Keratinocyte (primary cell): ENCODE results near the gene RHCE. TPM values are rescaled to one million over a fixed set of nuclear protein-coding genes. Genes with fewer than 3 reads are reported as not detected.

Experiments
- DNase-seq: peaks from one replicate; pipeline ENCODE4 v3.0.0-alpha.2; 2011; ENCODE audit warnings: low read depth, missing footprints, low spot score
- FAIRE-seq: peaks from 2 replicates; lab custom pipeline; 2011; peaks lifted over from hg19 to GRCh38; lab: Jason Lieb, UNC
- H2AFZ ChIP-seq: 2 replicates; pipeline ENCODE4 v1.6.0; 2012; ENCODE audit warnings: low read length, control low read depth, inconsistent platforms; ENCODE audit not compliant: control insufficient read depth
- H3K27ac ChIP-seq: 2 replicates; pipeline ENCODE4 v1.5.1; 2011; ENCODE audit warnings: low read length; ENCODE audit not compliant: control insufficient read depth, insufficient read depth
- H3K27me3 ChIP-seq: 3 replicates; pipeline ENCODE4 v1.6.0; 2011; ENCODE audit warnings: low read length; ENCODE audit not compliant: control insufficient read depth, insufficient read depth; ENCODE audit errors: extremely low read depth
- H3K36me3 ChIP-seq, 2 experiments: 2 replicates in 1 of 2; 3 replicates in 1 of 2; pipeline ENCODE4 v1.5.1; 2011; ENCODE audit warnings: low read length in 2 of 2, mild to moderate bottlenecking in 1 of 2; ENCODE audit not compliant: control insufficient read depth in 2 of 2, insufficient read depth in 2 of 2; ENCODE audit errors: extremely low read depth in 1 of 2
- H3K4me1 ChIP-seq: 3 replicates; pipeline ENCODE4 v1.5.1; 2011; ENCODE audit warnings: low read length; ENCODE audit not compliant: control insufficient read depth, insufficient read depth; ENCODE audit errors: extremely low read depth
- H3K4me2 ChIP-seq: 3 replicates; pipeline ENCODE4 v1.6.0; 2011; ENCODE audit warnings: low read depth, low read length; ENCODE audit not compliant: control insufficient read depth, insufficient read depth; ENCODE audit errors: extremely low read depth
- H3K4me3 ChIP-seq, 3 experiments: fragments of 200-600 bp in 1 of 3; sonication (generic) in 1 of 3; 2 replicates in 2 of 3; 3 replicates in 1 of 3; pipeline ENCODE4 v1.5.1; 2011 to 2016; ENCODE audit warnings: low read length in 3 of 3, mild to moderate bottlenecking in 3 of 3, control low read depth in 2 of 3, inconsistent platforms in 1 of 3, low read depth in 1 of 3, mixed read lengths in 1 of 3, mixed run types in 1 of 3, moderate library complexity in 1 of 3; ENCODE audit not compliant: control insufficient read depth in 2 of 3, insufficient read depth in 2 of 3; ENCODE audit errors: extremely low read depth in 1 of 3
- H3K79me2 ChIP-seq: 2 replicates; pipeline ENCODE4 v1.6.0; 2012; ENCODE audit warnings: low read length; ENCODE audit not compliant: control insufficient read depth, insufficient read depth
- H3K9ac ChIP-seq: 3 replicates; pipeline ENCODE4 v1.6.0; 2011; ENCODE audit warnings: low read length; ENCODE audit not compliant: control insufficient read depth, insufficient read depth; ENCODE audit errors: extremely low read depth
- H3K9me1 ChIP-seq: 3 replicates; pipeline ENCODE4 v1.6.0; 2011; ENCODE audit warnings: low read length; ENCODE audit not compliant: control insufficient read depth, insufficient read depth; ENCODE audit errors: extremely low read depth
- H3K9me3 ChIP-seq: 2 replicates; pipeline ENCODE4 v1.5.1; 2012; ENCODE audit warnings: low read depth, low read length; ENCODE audit not compliant: control insufficient read depth
- H4K20me1 ChIP-seq: 3 replicates; pipeline ENCODE4 v1.6.0; 2011; ENCODE audit warnings: low read length; ENCODE audit not compliant: control insufficient read depth, insufficient read depth; ENCODE audit errors: extremely low read depth
- CTCF ChIP-seq, 3 experiments: IDR thresholded peaks in 1 of 3; conservative IDR thresholded peaks in 1 of 3; optimal IDR thresholded peaks in 1 of 3; 2 replicates in 2 of 3; 3 replicates in 1 of 3; pipeline versions ENCODE3 to v1.5.1; 2011; ENCODE audit warnings: low read length in 3 of 3, mild to moderate bottlenecking in 3 of 3, moderate library complexity in 2 of 3, control low read depth in 1 of 3, inconsistent platforms in 1 of 3; ENCODE audit not compliant: insufficient read depth in 2 of 3; ENCODE audit errors: extremely low read depth in 1 of 3
- EZH2 ChIP-seq: IDR thresholded peaks from one replicate; pipeline ENCODE4 v1.6.1; 2012; ENCODE audit warnings: inconsistent platforms, mild to moderate bottlenecking, low read length, moderate library complexity
- dilution Hi-C: fragments of 300-500 bp; cut with MboI; formaldehyde crosslinking; loops from one replicate; pipeline ENCODE4 v1.7.0; 2020; ENCODE audit warnings: low sequenced_read_pairs; ENCODE audit not compliant: extremely low pct_ligation_motif_present
- polyA plus RNA-seq, 5 experiments: library from polyadenylated mRNA; depleted of rRNA in 3 of 5; stranded (reverse) in 3 of 5; stranded (forward) in 1 of 5; unstranded in 1 of 5; fragments of >200 nt; gene quantifications; 1 replicate in 1 of 5; 2 replicates in 3 of 5; 3 replicates in 1 of 5; pipeline versions ENCODE4 v1.2.1 to v1.2.3, GENCODE V29; 2011 to 2012; ENCODE audit warnings: missing spikeins in 2 of 5, low read depth in 1 of 5, low replicate concordance in 1 of 5

Gene RHCE
- polyA plus RNA-seq, 1 donor (not counting 4 experiments of a cell fraction or from before 2014, with no cell fraction given): 0.20 TPM

DNA sequence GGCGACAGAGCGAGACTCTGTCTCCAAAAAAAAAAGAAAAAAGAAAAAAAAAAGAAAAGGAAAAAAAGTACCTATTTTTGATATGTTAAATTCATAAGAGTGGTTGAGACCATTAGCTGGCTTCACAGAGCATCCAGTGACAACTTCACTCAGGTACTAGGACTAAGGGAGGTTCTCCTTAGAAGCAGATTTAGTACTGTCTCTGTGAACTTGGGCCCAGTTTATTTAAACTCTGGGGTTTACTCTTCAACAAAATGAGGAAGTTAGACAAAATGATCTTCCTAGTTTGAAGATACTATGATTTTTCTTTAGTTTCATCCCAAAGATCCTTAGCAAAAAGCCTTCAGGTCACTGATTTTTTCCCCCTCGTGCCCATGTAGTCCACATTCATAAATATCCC is 31.3 kb upstream of the RHCE start:
- Histone ChIP-seq H3K79me2 (no peaks in the 10 kb centered on the region), H3K27ac (no peak overlapping the region), H3K4me3 (no peak overlapping the region), H3K9ac (no peak overlapping the region), H3K4me2 (no peak overlapping the region), H3K9me3 (no peaks in the 10 kb centered on the region), H4K20me1 (no peaks in the 10 kb centered on the region), H3K9me1 (no peaks in the 10 kb centered on the region), H3K4me1 (no peaks in the 10 kb centered on the region), H3K36me3 (peaks cover 0 to 8% of the 10 kb centered on the region in 2 experiments), H3K27me3 (no peaks in the 10 kb centered on the region), H2AFZ (no peak overlapping the region)
- no peak for FAIRE-seq
- TF ChIP-seq EZH2 (no peak), CTCF (optimal IDR thresholded peaks at IDR 0.05 in 1 of 3, IDR thresholded peaks at IDR 0.05 in 1 of 3, conservative IDR thresholded peaks at IDR 0.05 in 1 of 3; ENCODE audit: extremely low read depth in 1 of 3, insufficient read depth in 2 of 3, low read length in 3 of 3) (no peak)
- dilution Hi-C loops: no loop called here
- no peak for DNase-seq

GRCh38 chr1:25450891-25451290 is 30.3 kb upstream of the RHCE start:
- TF ChIP-seq CTCF (optimal IDR thresholded peaks at IDR 0.05 in 1 of 3, IDR thresholded peaks at IDR 0.05 in 1 of 3, conservative IDR thresholded peaks at IDR 0.05 in 1 of 3; ENCODE audit: extremely low read depth in 1 of 3, insufficient read depth in 2 of 3, low read length in 3 of 3) (no peak), EZH2 (no peak)
- Histone ChIP-seq H3K27me3 (no peaks in the 10 kb centered on the region), H3K9me3 (no peaks in the 10 kb centered on the region), H3K4me3 (no peak overlapping the region), H2AFZ (no peak overlapping the region), H3K4me1 (no peaks in the 10 kb centered on the region), H4K20me1 (no peaks in the 10 kb centered on the region), H3K9ac (no peak overlapping the region), H3K4me2 (no peak overlapping the region), H3K36me3 (peaks cover 0 to 8% of the 10 kb centered on the region in 2 experiments), H3K27ac (no peak overlapping the region), H3K79me2 (no peaks in the 10 kb centered on the region), H3K9me1 (no peaks in the 10 kb centered on the region)
- DNase-seq (no peak), FAIRE-seq (no peak)
- dilution Hi-C loops: no loop called here
